Activated naive CD8-positive, alpha-beta T cell treated with anti-CD3 and anti-CD28 coated beads, Interleukin-2, amount 50 U/mL, for 16 hours (primary cell): ENCODE results near the gene TOMT.
"Not testable (repeated sequence)": the region's sequence is repeated elsewhere in the genome, so short reads cannot be mapped to it uniquely, and the experiment has no call there.

ENCODE experiments used
- DNase-seq: peaks from one replicate; pipeline ENCODE4 v3.0.0-alpha.2; 2020; ENCODE audit warnings: low read depth, low spot score

Gene TOMT

DNA sequence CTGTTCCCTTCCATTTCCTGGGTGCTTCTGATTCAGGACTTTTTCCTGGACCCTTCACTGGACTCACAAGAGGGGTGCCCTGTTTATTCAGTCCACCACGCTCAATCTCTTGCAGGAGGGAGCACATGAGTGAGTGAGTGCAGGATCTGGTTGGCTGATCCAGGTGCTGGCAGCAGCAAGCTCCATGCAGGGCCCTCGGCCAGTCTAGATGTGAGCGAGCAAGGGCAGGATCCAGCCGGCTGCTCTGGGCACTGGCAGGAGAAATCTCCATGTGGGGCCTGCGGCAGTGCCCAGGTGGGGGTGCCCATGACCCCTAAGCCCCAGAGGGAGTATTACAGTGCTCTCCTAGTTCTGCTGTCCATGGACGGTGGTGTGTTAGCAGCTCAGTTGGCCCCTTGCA, 18.3 kb downstream of the TOMT start:
- no peak for DNase-seq

DNA sequence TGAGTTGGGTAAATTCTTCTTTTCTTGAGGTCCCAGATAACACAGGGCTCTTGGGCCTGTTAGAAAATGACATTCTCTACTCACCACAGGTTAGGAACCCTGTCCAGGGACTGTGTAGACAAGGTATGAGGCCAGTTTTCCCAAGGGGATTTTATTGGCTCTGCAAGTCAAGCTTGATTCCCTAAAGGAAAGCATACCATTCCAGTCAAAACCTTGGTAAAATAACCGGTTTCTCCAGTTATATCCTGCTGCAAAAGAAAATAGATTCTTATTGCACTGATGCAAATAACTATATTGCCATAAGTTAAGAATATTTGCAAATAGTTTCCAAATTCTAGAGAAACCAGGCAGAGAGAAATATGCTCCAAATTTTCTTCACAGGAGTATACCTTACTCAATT, 20.2 kb downstream of the TOMT start:
- DNase-seq: no peak

DNA sequence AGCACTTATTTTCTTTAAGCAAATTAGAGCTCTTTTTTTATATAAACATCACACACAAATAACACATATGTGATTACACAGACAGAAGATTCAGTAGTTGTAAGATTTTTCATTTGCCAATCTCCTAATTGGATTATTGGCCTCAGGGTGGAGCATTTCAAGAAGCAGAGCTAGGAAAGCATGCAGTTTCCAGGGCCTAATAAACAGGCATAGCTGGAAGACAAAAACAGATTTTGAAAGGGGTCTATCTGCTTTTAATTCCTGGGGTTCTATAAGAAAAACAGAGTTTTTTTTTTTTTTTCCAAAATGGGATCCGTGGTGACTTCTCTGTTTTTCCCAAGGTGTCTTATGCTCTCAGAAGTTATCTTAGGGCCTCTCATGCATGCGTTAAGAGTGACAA, 22.2 kb downstream of the TOMT start:
- no peak for DNase-seq

DNA sequence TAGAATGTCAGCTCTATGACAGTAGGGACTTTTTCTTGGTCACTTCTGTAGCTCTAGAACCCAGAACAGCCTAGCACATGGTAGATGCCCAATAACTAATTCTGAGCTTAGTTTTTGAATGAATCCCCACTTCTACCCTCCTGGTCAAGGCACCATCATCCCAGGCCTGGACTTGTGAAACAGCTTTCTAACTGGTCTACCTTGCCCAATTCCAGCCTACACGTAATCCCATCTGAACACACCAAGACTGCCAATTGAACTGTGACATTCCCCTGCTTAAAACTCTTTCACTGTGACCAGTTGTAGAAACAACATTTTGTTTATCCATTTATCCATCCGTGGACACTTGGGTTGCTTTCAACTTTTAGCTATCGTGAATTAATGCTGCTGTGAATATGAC, 23.7 kb downstream of the TOMT start:
- no peak for DNase-seq

DNA sequence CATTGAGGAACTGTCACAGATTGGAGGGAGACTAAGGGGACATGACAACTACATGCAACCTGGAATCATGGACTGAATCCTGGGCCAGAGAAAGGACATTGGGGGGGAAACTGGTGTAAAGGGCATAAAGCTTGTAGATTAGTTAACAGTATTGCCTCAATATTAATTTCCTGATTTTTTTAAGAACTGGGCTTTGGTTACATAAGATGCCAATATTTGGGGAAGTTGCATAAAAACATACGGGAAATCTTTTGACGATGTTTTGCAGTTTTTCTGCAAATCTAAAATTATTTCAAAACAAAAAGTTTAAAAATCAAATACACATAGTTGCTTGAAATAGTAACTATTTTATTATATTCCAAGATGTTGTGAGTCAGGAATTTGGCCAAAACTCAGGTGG, 26.9 kb downstream of the TOMT start:
- no peak for DNase-seq

DNA sequence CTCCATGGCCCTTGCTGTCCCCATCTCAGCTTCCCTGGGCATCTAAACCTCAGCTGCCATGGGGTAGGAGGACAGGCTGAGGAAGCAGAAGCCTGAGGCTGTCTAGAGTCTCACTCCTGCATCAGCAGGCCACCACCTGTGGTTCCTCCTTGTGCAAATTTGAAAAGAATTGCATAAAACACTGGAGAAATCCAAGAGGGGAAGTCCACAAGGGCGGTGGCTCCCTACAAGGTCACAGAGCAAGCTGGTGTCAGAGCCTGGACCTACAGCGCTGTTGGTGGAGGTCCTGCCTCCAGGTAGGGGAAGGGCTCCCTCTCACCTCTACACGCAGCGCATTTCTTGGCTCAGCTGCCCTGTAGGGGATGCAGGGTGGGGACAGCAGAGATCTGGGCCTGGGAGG, 29.7 kb downstream of the TOMT start, which contains the start of gene FOLR3:
FOLR3 (plus strand) TSS at position 253 of the 400 bp plus-strand sequence. CDS start 228 bp downstream, outside the sequence.
- not testable (repeated sequence) for DNase-seq

DNA sequence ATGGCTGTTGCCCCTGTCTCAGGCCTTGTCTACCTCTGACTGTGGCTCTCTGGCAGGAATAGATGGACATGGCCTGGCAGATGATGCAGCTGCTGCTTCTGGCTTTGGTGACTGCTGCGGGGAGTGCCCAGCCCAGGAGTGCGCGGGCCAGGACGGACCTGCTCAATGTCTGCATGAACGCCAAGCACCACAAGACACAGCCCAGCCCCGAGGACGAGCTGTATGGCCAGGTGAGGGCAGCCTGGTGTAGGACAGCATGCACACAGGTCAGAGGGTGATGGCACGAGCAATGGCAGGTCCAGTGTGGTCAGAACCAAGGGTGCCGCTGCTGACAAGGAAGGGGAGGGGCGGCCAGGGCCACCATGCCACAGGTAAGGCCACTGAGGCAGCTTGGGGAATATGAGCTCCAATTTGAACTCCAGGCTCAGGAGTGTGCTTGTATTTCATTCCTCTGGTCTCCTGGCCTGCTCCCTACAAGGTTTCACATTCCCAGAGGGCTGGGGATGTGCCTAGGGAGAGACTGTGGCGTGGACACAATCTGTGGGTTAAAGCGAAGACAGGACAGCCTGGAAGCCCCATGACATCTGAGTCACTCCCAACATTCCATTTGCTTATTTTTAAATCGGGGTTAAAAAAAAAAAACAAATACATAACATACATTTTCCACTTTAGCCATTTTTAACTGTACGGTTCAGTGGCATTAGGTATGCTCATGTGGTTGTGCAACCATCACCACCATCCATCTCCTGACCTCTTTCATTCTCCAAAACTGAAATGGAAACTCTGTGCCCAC, 30.4 kb downstream of the TOMT start:
- no peak for DNase-seq

DNA sequence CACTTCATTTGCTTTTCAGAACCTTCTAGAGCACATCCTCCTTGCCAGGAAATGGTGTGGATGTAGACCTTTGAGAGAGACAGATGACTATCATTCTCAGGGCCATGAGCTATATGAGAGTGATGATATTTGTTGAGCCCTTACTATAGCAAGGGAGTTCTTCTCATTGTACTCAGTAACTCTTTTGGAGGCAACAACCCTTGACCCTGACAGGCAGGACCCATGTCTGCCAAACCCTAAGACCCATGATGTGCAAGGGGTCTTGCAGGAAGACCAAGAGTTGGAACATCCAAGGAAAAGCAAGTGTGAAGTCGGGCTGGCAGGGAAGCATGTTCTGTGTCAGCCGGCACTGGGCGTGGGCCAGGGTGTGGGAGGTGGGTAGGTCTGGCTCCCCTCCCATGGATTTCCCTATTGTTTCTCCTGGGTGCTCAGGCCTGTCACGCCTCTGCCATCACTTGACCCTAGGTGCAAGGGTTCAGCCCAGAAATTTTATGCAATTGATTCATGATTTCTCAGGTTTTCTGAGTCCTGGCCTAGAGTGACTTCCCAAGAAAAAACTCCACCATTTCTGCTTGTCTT, 31.0 kb downstream of the TOMT start:
- no peak for DNase-seq

DNA sequence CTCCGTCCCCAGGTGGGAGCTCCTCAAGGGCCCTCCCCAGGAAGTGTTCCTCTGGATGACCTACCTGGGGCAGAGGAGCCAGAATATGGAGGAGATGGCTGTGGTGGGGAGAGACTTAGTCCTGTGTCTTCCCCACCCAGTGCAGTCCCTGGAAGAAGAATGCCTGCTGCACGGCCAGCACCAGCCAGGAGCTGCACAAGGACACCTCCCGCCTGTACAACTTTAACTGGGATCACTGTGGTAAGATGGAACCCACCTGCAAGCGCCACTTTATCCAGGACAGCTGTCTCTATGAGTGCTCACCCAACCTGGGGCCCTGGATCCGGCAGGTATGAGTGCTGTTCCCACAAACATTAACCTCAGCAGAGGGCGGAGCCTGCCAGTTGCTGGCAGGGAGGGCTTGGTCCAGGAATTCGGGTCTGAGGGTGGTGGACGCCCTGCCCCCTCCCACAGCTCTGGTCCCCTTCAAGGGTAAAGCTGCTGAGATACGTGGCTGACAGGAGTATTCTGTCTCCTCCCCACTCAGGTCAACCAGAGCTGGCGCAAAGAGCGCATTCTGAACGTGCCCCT, 33.2 kb downstream of the TOMT start:
- DNase-seq: no peak

DNA sequence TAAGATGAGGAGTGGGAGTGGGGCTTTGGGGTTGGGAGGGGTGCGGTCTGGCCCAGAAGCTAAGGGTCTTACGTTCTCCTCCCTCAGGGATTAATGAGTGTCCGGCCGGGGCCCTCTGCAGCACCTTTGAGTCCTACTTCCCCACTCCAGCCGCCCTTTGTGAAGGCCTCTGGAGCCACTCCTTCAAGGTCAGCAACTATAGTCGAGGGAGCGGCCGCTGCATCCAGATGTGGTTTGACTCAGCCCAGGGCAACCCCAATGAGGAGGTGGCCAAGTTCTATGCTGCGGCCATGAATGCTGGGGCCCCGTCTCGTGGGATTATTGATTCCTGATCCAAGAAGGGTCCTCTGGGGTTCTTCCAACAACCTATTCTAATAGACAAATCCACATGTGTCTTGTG, 33.8 kb downstream of the TOMT start:
- no peak for DNase-seq

DNA sequence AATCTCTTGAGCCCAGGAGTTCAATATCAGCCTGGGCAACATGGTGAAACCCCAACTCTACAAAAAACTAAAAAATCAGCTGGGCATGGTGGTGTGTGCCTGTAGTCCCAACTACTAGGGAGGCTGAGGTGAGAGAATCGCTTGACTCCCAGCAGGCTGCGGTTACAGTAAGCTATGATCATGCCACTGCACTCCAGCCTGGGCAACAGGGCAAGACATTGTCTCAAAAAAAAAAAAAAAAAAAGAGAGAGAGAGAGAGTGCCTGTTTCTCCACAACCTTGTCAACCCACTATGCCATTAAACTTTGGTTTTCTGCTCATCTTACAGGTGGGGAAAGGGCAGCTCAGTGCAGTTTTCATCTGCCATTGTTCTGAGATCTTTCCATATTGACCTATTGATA, 34.9 kb downstream of the TOMT start:
- no peak for DNase-seq

DNA sequence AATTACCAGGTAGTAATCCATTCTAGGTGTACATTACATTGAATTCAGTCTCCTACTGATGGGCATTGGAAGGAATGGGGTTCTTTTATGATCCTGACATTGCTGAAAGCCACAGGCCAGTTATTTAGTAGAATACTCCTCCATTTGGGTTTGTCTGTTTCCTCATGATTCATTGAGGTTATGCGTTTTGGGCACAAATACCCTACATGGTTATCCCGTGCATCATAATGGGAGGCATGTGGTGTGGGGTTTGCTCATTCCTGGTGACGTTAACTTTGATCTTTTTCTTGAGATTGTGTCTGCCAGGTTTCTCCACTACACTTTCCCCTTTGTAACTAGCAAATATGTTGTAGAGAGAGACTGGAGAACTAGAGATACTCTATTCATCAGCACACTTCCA, 35.3 kb downstream of the TOMT start:
- DNase-seq: no peak

DNA sequence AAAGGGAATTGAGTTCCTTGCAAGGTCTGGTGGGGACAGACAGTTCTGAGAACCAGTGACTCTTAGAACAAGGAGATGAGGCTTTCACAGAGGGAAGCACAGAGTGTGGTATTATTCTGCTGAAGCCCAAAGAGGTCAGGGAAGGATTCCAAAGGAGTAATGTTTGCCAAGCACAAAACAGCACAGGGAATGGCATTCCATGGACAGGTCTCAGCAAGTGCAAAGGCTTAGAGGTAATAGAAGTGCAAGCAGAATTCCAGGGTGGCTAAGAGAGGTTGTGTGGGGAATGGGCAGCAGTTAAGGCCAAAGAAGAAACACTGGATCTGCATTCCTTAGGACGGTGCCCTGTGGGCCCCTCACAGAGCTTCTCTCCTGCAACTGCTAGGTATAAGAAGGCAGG, 36.4 kb downstream of the TOMT start:
- not testable (repeated sequence) for DNase-seq

DNA sequence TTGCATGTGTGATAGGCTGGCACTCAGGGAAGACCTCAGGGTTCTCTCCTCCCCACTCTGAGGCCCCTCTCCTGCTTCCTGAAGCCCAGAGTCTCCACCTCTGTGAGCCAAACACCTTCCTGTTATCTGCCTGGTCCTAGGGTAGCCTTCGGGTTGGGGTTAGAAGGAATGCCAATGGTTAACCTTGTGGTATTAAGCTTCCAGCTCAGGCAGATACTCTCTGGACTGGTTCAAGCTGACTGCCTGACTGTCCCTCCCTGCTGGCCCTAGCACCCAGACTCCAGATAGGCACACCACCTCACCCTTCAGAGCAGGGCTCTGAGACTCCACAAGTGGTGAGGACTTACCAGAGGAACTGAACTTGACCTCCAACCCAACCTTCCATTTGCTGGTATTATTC, 36.8 kb downstream of the TOMT start:
- not testable (repeated sequence) for DNase-seq

DNA sequence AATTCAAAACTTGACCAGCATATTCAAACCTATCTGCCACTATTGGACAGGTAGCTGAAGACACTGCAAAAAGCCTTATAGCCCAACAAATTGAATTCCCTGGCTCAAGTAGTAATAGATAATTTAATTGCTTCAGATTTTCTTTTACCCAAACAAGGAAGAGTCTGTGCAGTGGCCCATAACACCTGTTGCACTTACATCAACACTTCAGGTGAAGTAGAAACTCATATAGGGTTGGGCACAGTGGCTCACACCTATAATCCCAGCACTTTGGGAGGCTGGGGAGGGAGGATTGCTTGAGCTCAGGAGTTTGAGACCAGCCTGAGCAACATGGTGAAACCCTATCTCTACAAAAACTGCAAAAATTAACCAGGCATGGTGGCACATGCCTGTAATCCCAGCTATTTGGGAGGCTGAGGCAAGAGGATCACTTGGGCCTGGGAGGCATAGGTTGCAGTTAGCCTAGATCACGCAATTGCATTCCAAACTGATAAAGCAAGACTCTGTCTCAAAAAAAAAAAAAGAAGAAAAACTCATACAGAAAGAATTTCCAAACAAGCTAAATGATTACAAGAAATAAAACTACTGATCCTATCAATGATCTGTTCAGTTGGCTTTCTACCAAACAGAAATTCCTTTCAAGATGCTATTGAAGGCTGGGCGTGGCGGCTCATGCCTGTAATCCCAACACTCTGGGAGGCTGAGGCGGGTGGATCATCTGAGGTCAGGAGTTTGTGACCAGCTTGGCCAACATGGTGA, 39.3 kb downstream of the TOMT start:
- DNase-seq: no peak

DNA sequence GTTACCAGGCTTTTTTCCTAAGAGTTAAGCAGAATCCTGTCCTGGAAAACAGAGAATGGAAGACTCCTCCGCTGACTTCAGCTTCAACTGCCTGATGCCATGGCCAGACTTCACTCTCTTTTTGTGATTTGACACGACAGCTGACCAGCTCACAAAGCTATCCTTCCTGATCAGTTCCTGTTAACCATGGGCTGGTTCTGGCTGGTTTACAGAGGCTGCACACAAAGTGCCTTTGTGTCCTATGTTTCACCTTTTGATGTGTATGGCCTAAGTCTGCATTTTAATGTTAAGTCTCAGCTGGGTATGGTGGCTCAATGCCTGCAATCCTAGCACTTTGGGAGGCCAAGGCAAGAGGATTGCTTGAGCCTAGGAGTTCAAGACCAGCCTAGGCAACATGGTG, 40.9 kb downstream of the TOMT start:
- DNase-seq: no peak

DNA sequence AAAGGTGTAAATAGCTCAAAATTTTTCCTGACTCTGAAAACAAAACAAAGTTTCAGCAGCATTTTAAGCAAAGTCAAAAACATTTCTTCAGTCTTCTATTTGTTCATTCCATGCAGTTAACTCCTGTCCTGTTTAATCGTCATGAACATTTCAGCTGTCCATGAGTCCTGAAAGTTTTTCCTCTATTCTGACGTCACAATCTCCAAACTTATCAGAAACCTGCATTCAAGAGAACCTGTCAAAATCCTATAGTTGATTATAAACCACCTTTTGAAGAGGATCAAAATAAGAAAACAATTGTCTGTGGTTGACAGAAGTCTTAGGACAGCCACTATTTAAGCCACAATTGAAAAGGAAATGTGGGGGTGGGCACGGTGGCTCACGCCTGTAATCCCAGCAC, 45.2 kb downstream of the TOMT start:
- DNase-seq: no peak

DNA sequence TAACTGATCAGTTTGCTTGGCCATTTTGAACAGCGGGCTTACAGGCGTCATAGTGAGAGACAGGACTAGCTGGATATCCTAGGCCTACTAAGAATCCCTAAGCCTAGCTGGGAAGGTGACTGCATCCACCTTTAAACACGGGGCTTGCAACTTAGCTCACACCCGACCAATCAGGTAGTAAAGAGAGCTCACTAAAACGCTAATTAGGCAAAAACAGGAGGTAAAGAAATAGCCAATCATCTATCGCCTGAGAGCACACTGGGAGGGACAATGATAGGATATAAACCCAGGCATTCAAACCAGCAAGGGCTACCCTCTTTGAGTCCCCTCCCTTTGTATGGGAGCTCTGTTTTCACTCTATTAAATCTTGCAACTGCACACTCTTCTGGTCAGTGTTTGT, 48.1 kb downstream of the TOMT start:
- DNase-seq: not testable (repeated sequence)

DNA sequence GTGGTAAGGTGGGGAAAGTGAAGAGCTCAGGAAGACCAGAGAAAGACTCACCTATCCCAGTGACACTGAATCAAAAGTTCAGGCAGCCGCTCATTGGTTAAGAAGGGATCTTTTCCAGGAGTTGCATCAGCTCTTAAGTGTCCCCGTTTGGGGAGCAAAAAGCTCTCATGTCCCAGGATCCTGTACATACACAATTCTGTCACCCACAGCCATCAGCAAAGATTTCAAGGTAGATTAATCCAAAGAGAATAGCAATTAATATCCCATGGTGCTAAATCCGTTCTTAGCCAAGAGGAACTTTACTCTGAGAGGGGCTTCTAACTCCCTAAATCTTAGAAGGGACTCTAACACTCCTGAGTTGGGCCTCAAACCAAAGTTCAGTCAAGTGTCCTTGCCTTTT, 49.1 kb downstream of the TOMT start:
- DNase-seq: no peak

DNA sequence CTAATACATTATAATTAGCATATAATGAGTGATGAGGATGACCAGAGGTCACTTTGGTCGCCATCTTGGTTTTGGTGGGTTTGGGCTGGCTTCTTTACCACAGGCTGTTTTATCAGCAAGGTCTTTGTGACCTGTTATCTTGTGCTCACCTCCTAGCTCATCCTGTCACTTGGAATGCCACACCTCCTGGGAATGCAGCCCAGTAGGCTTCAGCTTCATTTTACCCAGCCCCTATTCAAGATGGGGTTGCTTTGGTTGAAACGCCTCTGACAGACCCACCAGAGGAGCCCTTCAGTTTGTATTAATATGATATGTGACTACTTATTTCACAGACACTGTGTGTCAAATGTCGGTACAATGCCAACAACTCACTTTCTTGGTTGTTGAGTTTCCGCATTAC, 50.0 kb downstream of the TOMT start:
- DNase-seq: no peak

DNA sequence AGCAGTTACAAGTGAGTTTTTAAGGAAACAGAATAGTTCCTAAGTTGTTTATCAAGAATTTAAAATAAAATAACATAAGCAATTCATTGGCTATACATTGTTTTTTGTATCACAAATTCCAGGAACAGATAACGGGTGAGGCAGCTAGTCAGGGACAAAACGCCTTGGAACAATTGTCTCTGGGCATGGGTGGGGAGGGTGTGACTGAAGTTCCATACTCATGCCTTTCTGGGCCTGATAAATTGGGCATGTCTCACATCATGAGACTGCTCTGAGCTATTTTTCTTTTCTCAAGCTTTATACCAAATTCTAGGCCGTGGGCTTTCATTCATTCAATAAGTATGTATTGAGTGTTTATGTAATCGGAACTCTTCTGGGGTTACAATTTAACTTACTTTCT, 51.4 kb downstream of the TOMT start:
- DNase-seq: no peak
